ENCODE results near the gene PRM3. TPM values are rescaled to one million over a fixed set of nuclear protein-coding genes. Genes with fewer than 3 reads are reported as not detected.

Gene PRM3, protein sequence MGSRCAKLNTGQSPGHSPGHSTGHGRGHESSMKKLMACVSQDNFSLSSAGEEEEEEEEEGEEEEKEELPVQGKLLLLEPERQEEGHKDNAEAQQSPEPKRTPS
- total RNA-seq, result not detected in 2 replicates

GRCh38 chr16:11272921-11273720, at the start of gene PRM3:
Gene PRM3, minus strand, starts transcription at chr16:11273629. Its CDS starts 34 bp downstream, at chr16:11273595.

GRCh38 chr16:11280616-11281522, 7.4 kb upstream of the PRM3 start, which contains the start of gene PRM1:
Gene PRM1, minus strand, starts transcription at chr16:11281330. Its CDS starts 92 bp downstream, at chr16:11281238.

GRCh38 chr16:11276143-11276895, 2.9 kb upstream of the PRM3 start, which contains the start of gene PRM2:
Gene PRM2, minus strand, starts transcription at chr16:11276480. Its CDS starts 110 bp downstream, at chr16:11276370.

GRCh38 chr16:11268921-11269375, 4.5 kb downstream of the PRM3 start, which contains the start of gene TNP2:
Gene TNP2, minus strand, starts transcription at chr16:11269325. Its CDS starts 63 bp downstream, at chr16:11269262.

DNA sequence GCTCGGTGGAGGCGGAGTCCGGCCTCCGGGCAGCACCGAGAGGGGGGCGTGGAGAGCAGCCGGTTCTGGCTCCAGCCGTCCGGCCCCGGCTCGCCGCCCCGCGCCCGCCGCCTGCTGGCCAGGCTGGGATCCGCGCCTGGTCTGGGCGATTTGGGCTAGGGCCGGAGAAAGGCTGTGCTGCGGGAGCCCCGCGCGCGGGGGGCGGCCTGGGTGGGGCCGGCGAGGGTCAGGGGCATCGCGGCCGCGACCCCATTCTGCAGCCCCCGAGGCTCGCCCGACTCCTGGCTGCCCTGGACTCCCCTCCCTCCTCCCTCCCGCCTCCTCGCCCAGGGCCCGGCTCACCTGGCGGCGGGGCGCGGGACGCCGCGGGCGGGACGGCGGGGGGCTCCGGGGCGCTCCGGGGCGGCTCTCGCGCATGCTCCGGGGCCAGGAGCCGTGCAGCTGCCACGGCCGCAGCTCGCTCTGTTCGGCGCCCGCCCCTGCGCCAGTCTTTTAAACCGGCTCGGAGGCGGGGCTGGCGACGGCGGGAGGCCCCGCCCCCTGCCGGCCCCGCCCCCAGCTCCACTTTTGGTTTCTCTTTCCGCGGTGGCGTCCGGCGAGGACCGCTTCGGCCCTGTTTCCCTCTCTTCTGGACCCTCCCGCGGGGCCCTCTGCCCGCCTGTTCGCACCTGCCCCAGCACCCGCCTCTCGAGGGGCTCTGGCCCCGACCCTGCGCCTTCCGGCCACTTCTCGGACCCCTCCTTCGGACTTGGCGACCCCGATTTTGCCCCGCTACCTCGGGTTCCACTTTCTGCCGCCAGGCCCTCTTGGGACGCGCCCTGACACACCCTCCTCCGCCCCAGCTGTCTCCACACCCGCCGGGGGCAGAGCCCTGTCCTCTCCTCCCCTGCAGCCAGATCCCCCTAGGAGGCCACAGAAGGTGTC, 17.4 kb downstream of the PRM3 start, which contains the start of gene SOCS1:
SOCS1 (minus strand) TSS at position 468 of the 924 bp plus-strand sequence. CDS start 726 bp downstream, outside the sequence.

Small RNA genes within 50 kb of the gene (small RNA-seq; reads per million reads assigned to genes)
- not detected for gene MIR548H2
- not detected for gene RF00019
- not detected for gene RF00554

Other genes with a start within 250 kb of the PRM3 start
- 10.3 and 22.0 TPM in 2 replicates for gene SOCS1, start 17.4 kb downstream of the PRM3 start, total RNA-seq
- not detected in 2 replicates for gene TNP2, start 4.3 kb downstream of the PRM3 start, total RNA-seq
- gene PRM2, start 2.9 kb upstream of the PRM3 start, total RNA-seq, result not detected in 2 replicates
- gene PRM1, start 7.7 kb upstream of the PRM3 start, total RNA-seq, result not detected in 2 replicates
- 9.0 and 11.3 TPM in 2 replicates for gene RMI2, start 71.8 kb upstream of the PRM3 start, total RNA-seq